ENCODE data around the gene C9orf152. TPM values are rescaled to one million over a fixed set of nuclear protein-coding genes. Genes with fewer than 3 reads are reported as not detected.
A peak's percentile ranks its signal among the peaks of the same experiment; 100 is the strongest.

The C9orf152 gene
- polyA plus RNA-seq, 1 donor from 2014 or later: not detected

- Histone ChIP-seq H3K9me2 (ENCODE audit: insufficient read depth, low read length) (no peaks in the 10 kb centered on the region), H3K27ac (ENCODE audit: low read length) (peak within 1 kb of the TSS; percentile 66), H4K20me1 (ENCODE audit: insufficient read depth) (no peaks in the 10 kb centered on the region), H3K79me2 (replicated peaks; ENCODE audit: insufficient read depth, low read length) (peaks cover 32% of the 10 kb centered on the region), H3K9me3 (ENCODE audit: low read length) (no peaks in the 10 kb centered on the region), H2AFZ (ENCODE audit: low read depth, low read length) (peak within 1 kb of the TSS; percentile 47), H3K9ac (ENCODE audit: low read length) (peak within 1 kb of the TSS; percentile 83), H3K4me2 (ENCODE audit: low read length) (peak within 1 kb of the TSS; percentile 89), H3K36me3 (ENCODE audit: insufficient read depth, low read length) (no peaks in the 10 kb centered on the region), H3K4me3 (ENCODE audit: low read length) (peak within 1 kb of the TSS; percentile 96), H3F3A (ENCODE audit: insufficient read depth, low read length, poor library complexity, severe bottlenecking) (no peaks in the 10 kb centered on the region), H3K27me3 (ENCODE audit: insufficient read depth, low read depth, low read length) (peaks cover 2% of the 10 kb centered on the region)
- TF ChIP-seq MXI1 (conservative IDR thresholded peaks at IDR 0.05; ENCODE audit: poor library complexity, severe bottlenecking): peak; percentile 54
- no peak for TF ChIP-seq CTCF (IDR thresholded peaks at IDR 0.05; ENCODE audit: poor library complexity, severe bottlenecking)
- TF ChIP-seq SMC3 (conservative IDR thresholded peaks at IDR 0.05; ENCODE audit: poor library complexity): no peak
- TF ChIP-seq TAF1 (IDR thresholded peaks at IDR 0.05; ENCODE audit: low read depth): peak; percentile 49
- TF ChIP-seq RAD21 (conservative IDR thresholded peaks at IDR 0.05): no peak
- TF ChIP-seq EP300 (conservative IDR thresholded peaks at IDR 0.05; ENCODE audit: poor library complexity, severe bottlenecking): no peak
- no peak for TF ChIP-seq EZH2 (IDR thresholded peaks at IDR 0.05; ENCODE audit: borderline replicate concordance, insufficient read depth, low read length, poor library complexity, severe bottlenecking)
- peak; percentile 25 for TF ChIP-seq REST (IDR thresholded peaks at IDR 0.05; ENCODE audit: borderline replicate concordance)
- peak; percentile 74 for TF ChIP-seq POLR2AphosphoS5 (IDR thresholded peaks at IDR 0.05)
These were observed 48.6 kb upstream of the C9orf152 start, which contains the start of gene TXN for GRCh38 chr9:110256380-110257096. Gene TXN (minus strand): TSS chr9:110256507. CDS start chr9:110256435, 72 bp downstream.

- H3K27me3 ChIP-seq (ENCODE audit: insufficient read depth, low read depth, low read length): peaks cover 2% of the 10 kb centered on the region
- no peaks in the 10 kb centered on the region for H3K36me3 ChIP-seq (ENCODE audit: insufficient read depth, low read length)
- H3K27ac ChIP-seq (ENCODE audit: low read length): peak overlapping the region; percentile 66
- peak overlapping the region; percentile 47 for H2AFZ ChIP-seq (ENCODE audit: low read depth, low read length)
- peaks cover 32% of the 10 kb centered on the region for H3K79me2 ChIP-seq (replicated peaks; ENCODE audit: insufficient read depth, low read length)
- no peaks in the 10 kb centered on the region for H4K20me1 ChIP-seq (ENCODE audit: insufficient read depth)
- H3K9me3 ChIP-seq (ENCODE audit: low read length): no peaks in the 10 kb centered on the region
- peak overlapping the region; percentile 83 for H3K9ac ChIP-seq (ENCODE audit: low read length)
- H3F3A ChIP-seq (ENCODE audit: insufficient read depth, low read length, poor library complexity, severe bottlenecking): no peaks in the 10 kb centered on the region
- TF ChIP-seq EP300 (conservative IDR thresholded peaks at IDR 0.05; ENCODE audit: poor library complexity, severe bottlenecking) (no peak), RAD21 (conservative IDR thresholded peaks at IDR 0.05) (no peak), SMC3 (conservative IDR thresholded peaks at IDR 0.05; ENCODE audit: poor library complexity) (no peak), MXI1 (conservative IDR thresholded peaks at IDR 0.05; ENCODE audit: poor library complexity, severe bottlenecking) (peak; percentile 36)
- peak overlapping the region; percentile 96 for H3K4me3 ChIP-seq (ENCODE audit: low read length)
- H3K9me2 ChIP-seq (ENCODE audit: insufficient read depth, low read length): no peaks in the 10 kb centered on the region
- peak overlapping the region; percentile 89 for H3K4me2 ChIP-seq (ENCODE audit: low read length)
These were observed 47.8 kb upstream of the C9orf152 start for GRCh38 chr9:110255463-110256379.
